Fibroblast of lung (primary cell): ENCODE measurements around the gene PIAS2.

ENCODE experiments used
- EZH2 ChIP-seq: IDR thresholded peaks from 2 replicates; pipeline ENCODE4 v1.5.1; 2012; ENCODE audit warnings: low read length, control low read depth, mild to moderate bottlenecking; ENCODE audit errors: missing control alignments
- TF ChIP-seq, protein P1 (sequence below), 2 donors: IDR thresholded peaks in 1 of 2; conservative IDR thresholded peaks in 1 of 2; 1 replicate in 1 of 2; 2 replicates in 1 of 2; pipeline ENCODE4 v1.5.1; 2011 to 2012; ENCODE audit warnings: low read length in 2 of 2, control low read depth in 1 of 2, inconsistent platforms in 1 of 2, low read depth in 1 of 2, mild to moderate bottlenecking in 1 of 2

DNA sequence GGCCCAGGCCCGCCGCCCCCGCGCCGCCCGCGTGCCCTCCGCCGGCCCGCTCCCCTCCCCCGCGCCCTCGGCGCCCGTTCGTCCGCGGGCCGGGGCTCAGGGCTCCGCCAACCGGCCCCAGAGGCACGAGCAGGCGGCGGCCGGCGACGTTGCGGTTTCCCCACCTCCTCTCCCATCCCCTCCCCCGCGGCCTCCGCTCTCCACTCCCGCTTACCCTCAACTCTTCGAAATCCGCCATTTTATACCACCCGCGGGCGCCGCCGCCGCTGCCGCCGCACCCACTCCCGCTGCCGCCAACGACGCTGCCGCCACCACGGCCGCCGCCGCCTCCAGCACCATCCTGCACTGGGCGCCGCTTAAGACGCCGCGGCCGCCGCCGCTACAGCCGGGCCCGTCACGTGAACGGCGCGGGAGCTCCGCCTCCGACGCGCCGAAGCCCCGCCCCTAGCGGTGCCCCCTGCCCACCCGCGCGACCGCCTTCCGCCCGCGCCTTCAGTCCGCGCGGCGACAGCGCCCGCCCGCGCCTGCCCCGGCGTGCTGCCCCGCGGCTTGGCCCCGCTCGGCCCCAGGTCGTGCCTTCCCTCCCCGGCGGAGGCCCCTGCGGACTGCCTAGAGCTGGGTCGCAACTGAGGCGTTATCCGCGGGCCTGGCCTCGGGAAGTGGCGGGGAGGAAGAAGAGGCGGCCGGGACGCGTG lies at the start of gene PIAS2, which contains the start of gene KATNAL2:
- TF ChIP-seq, protein P1, sequence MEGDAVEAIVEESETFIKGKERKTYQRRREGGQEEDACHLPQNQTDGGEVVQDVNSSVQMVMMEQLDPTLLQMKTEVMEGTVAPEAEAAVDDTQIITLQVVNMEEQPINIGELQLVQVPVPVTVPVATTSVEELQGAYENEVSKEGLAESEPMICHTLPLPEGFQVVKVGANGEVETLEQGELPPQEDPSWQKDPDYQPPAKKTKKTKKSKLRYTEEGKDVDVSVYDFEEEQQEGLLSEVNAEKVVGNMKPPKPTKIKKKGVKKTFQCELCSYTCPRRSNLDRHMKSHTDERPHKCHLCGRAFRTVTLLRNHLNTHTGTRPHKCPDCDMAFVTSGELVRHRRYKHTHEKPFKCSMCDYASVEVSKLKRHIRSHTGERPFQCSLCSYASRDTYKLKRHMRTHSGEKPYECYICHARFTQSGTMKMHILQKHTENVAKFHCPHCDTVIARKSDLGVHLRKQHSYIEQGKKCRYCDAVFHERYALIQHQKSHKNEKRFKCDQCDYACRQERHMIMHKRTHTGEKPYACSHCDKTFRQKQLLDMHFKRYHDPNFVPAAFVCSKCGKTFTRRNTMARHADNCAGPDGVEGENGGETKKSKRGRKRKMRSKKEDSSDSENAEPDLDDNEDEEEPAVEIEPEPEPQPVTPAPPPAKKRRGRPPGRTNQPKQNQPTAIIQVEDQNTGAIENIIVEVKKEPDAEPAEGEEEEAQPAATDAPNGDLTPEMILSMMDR (conservative IDR thresholded peaks at IDR 0.05 in 1 of 2, IDR thresholded peaks at IDR 0.05 in 1 of 2; ENCODE audit: low read depth in 1 of 2, low read length in 2 of 2): no peak
- no peak for TF ChIP-seq EZH2
